22Rv1 (cell line): ENCODE results near the gene SDSL.

ENCODE experiments used
- CTCF ChIP-seq: fragments of 450-650 bp; IDR thresholded peaks from 2 replicates; pipeline ENCODE4 v1.5.1; 2017; ENCODE audit warnings: mild to moderate bottlenecking
- ZFX ChIP-seq: fragments of 450-650 bp; IDR thresholded peaks from 2 replicates; pipeline ENCODE4 v1.6.1; 2017; ENCODE audit warnings: antibody characterized with exemption, borderline replicate concordance

GRCh38 chr12:113397497-113398197 is 24.5 kb upstream of the SDSL start:
- no peak for TF ChIP-seq CTCF
- no peak for TF ChIP-seq ZFX
